Neural cell (in vitro differentiated cells): ENCODE results near the gene NOL11. TPM values are rescaled to one million over a fixed set of nuclear protein-coding genes. Genes with fewer than 3 reads are reported as not detected.

Experiments used
- H2AFZ ChIP-seq: fragments of 200-600, 300-800 bp; sonication (generic), shearing (Covaris generic); 2 replicates; pipeline ENCODE4 v1.6.0; 2014; ENCODE audit warnings: low read depth, mild to moderate bottlenecking, antibody characterized with exemption, low read length, moderate library complexity
- H3F3A ChIP-seq: fragments of 200-600 bp; shearing (Covaris generic); 2 replicates; pipeline ENCODE4 v1.6.1; 2016; ENCODE audit warnings: mild to moderate bottlenecking, moderate library complexity, mixed read lengths, antibody characterized with exemption, low read length; ENCODE audit not compliant: insufficient read depth, poor library complexity, severe bottlenecking
- H3K27ac ChIP-seq: fragments of 200-600, 300-800 bp; sonication (generic), shearing (Covaris generic); 2 replicates; pipeline ENCODE4 v1.5.1; 2014; ENCODE audit warnings: mild to moderate bottlenecking, low read length, moderate library complexity
- H3K27me3 ChIP-seq: fragments of 300-800, 200-600 bp; sonication (generic), shearing (Covaris generic); 2 replicates; pipeline ENCODE4 v1.6.0; 2014; ENCODE audit warnings: mild to moderate bottlenecking, low read depth, low read length, moderate library complexity; ENCODE audit not compliant: insufficient read depth
- H3K36me3 ChIP-seq: fragments of 300-800, 200-600 bp; sonication (generic), shearing (Covaris generic); 2 replicates; pipeline ENCODE4 v1.5.1; 2014; ENCODE audit warnings: mild to moderate bottlenecking, antibody characterized with exemption, low read length, moderate library complexity; ENCODE audit not compliant: insufficient read depth
- H3K4me2 ChIP-seq: fragments of 300-800, 200-600 bp; sonication (generic), shearing (Covaris generic); 2 replicates; pipeline ENCODE4 v1.6.0; 2014; ENCODE audit warnings: mild to moderate bottlenecking, low read length
- H3K4me3 ChIP-seq: fragments of 300-800, 200-600 bp; sonication (generic), shearing (Covaris generic); 2 replicates; pipeline ENCODE4 v1.5.1; 2014; ENCODE audit warnings: mild to moderate bottlenecking, low read length, moderate library complexity
- H3K79me2 ChIP-seq: fragments of 200-600 bp; shearing (Covaris generic); replicated peaks from 2 replicates; pipeline ENCODE4 v1.6.0; 2014; ENCODE audit warnings: mild to moderate bottlenecking, low read length, moderate library complexity; ENCODE audit not compliant: insufficient read depth
- H3K9ac ChIP-seq: fragments of 300-800, 200-600 bp; sonication (generic), shearing (Covaris generic); 2 replicates; pipeline ENCODE4 v1.6.1; 2016; ENCODE audit warnings: mild to moderate bottlenecking, low read length, mixed read lengths
- H3K9me2 ChIP-seq: fragments of 200-600 bp; shearing (Covaris generic); 2 replicates; pipeline ENCODE4 v1.6.1; 2016; ENCODE audit warnings: mild to moderate bottlenecking, low read length, mixed read lengths; ENCODE audit not compliant: insufficient read depth
- H3K9me3 ChIP-seq: fragments of 200-600, 300-800 bp; sonication (generic), shearing (Covaris generic); 2 replicates; pipeline ENCODE4 v1.6.1; 2016; ENCODE audit warnings: mild to moderate bottlenecking, mixed run types, low read length, moderate library complexity, mixed read lengths
- H4K20me1 ChIP-seq: fragments of 200-600 bp; shearing (Covaris generic); 2 replicates; pipeline ENCODE4 v1.6.1; 2016; ENCODE audit warnings: mild to moderate bottlenecking, mixed run types; ENCODE audit not compliant: insufficient read depth
- EP300 ChIP-seq: fragments of 450-650 bp; conservative IDR thresholded peaks from 2 replicates; pipeline ENCODE4 v1.6.1; 2014; ENCODE audit warnings: antibody characterized with exemption, mild to moderate bottlenecking, moderate library complexity; ENCODE audit not compliant: poor library complexity, severe bottlenecking
- EZH2 ChIP-seq: fragments of 200-600, 300-800 bp; shearing (Covaris generic), sonication (generic); IDR thresholded peaks from 2 replicates; pipeline ENCODE4 v1.6.1; 2014; ENCODE audit warnings: antibody characterized with exemption, low read length, borderline replicate concordance, mild to moderate bottlenecking; ENCODE audit not compliant: insufficient read depth, poor library complexity, severe bottlenecking
- MXI1 ChIP-seq: fragments of 450-650 bp; conservative IDR thresholded peaks from 2 replicates; pipeline ENCODE4 v1.6.1; 2014; ENCODE audit warnings: antibody characterized with exemption, mild to moderate bottlenecking; ENCODE audit not compliant: poor library complexity, severe bottlenecking
- POLR2AphosphoS5 ChIP-seq: IDR thresholded peaks from 2 replicates; pipeline ENCODE4 v1.6.1; 2012
- RAD21 ChIP-seq: fragments of 450-650 bp; conservative IDR thresholded peaks from 2 replicates; pipeline ENCODE4 v1.6.1; 2014; ENCODE audit warnings: antibody characterized with exemption, mild to moderate bottlenecking, moderate library complexity
- SMC3 ChIP-seq: fragments of 450-650 bp; conservative IDR thresholded peaks from 2 replicates; pipeline ENCODE4 v1.6.1; 2014; ENCODE audit warnings: antibody characterized with exemption, mild to moderate bottlenecking, moderate library complexity; ENCODE audit not compliant: poor library complexity
- TAF1 ChIP-seq: IDR thresholded peaks from 2 replicates; pipeline ENCODE4 v1.6.1; 2012; ENCODE audit warnings: low read depth
- polyA minus RNA-seq: library from RNA; depleted of rRNA, polyadenylated mRNA; stranded (reverse); fragments of >200 nt; gene quantifications from 2 replicates; pipeline ENCODE4 v1.2.3, GENCODE V29; 2014
- polyA plus RNA-seq: library from polyadenylated mRNA; depleted of rRNA; stranded (reverse); fragments of >200 nt; gene quantifications from 2 replicates; pipeline ENCODE4 v1.2.3, GENCODE V29; 2014
- TF ChIP-seq, protein P1 (sequence below): IDR thresholded peaks from 2 replicates; pipeline ENCODE4 v1.6.1; 2012; ENCODE audit warnings: borderline replicate concordance
- TF ChIP-seq, protein P2 (sequence below): fragments of 450-650 bp; IDR thresholded peaks from 2 replicates; pipeline ENCODE4 v1.5.1; 2014; ENCODE audit warnings: antibody characterized with exemption, mild to moderate bottlenecking, moderate library complexity; ENCODE audit not compliant: poor library complexity, severe bottlenecking

Gene NOL11
- polyA plus RNA-seq (52.0 and 59.7 TPM in 2 replicates), polyA minus RNA-seq (73.8 and 83.8 TPM in 2 replicates)

DNA sequence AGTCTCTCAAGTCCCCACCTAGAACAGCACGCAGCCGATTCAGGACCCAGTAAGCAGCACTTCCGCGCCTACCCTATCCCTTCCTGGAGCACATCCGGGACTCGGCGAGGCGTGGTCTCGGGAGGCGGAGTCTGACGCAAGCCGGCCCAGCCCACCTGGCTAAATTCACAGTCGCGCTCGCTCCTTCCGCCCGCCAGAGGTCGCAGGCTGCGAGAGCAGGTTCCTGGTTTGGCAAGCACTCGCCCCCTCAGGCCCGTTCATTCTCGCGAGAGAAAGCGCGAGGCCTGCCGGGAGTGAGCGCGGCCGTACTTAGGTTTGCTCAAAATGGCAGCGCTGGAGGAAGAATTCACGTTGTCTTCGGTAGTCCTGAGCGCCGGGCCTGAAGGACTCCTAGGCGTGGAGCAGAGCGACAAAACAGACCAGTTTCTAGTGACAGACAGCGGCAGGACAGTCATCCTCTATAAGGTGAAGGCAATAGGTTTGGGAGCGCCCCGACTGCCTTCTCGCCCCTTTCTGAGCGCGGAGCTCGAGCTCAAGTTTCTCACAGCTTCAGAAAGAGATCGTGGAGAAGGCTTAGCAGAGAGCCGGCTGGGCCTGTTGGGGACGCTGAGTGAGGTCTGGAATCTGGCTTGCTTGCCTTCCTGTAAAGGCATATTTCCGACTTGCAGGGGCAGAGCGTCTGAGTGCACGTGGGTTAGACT is at the start of gene NOL11:
Gene NOL11 (plus strand): TSS at position 313 of the 701 bp plus-strand sequence. CDS start 12 bp downstream, at position 325.
- no peaks in the 10 kb centered on the region for H3K27me3 ChIP-seq
- H3K79me2 ChIP-seq, result peaks cover 10% of the 10 kb centered on the region
- peak within 1 kb of the TSS; percentile 91 for H3K27ac ChIP-seq
- H3K9ac ChIP-seq, result peak within 1 kb of the TSS; percentile 88
- H3K4me3 ChIP-seq, result peak within 1 kb of the TSS; percentile 83
- H3K9me2 ChIP-seq, result no peaks in the 10 kb centered on the region
- peaks cover 3% of the 10 kb centered on the region for H3F3A ChIP-seq
- H3K36me3 ChIP-seq, result peaks cover 4% of the 10 kb centered on the region
- H2AFZ ChIP-seq, result peak within 1 kb of the TSS; percentile 62
- H3K4me2 ChIP-seq, result peak within 1 kb of the TSS; percentile 85
- no peaks in the 10 kb centered on the region for H4K20me1 ChIP-seq
- H3K9me3 ChIP-seq, result no peaks in the 10 kb centered on the region
- TF ChIP-seq EZH2 (no peak), SMC3 (peak; percentile 88), TAF1 (peak; percentile 92), RAD21 (peak; percentile 78), POLR2AphosphoS5 (peak; percentile 92), MXI1 (peak; percentile 98), EP300 (no peak)
- TF ChIP-seq, protein P1, sequence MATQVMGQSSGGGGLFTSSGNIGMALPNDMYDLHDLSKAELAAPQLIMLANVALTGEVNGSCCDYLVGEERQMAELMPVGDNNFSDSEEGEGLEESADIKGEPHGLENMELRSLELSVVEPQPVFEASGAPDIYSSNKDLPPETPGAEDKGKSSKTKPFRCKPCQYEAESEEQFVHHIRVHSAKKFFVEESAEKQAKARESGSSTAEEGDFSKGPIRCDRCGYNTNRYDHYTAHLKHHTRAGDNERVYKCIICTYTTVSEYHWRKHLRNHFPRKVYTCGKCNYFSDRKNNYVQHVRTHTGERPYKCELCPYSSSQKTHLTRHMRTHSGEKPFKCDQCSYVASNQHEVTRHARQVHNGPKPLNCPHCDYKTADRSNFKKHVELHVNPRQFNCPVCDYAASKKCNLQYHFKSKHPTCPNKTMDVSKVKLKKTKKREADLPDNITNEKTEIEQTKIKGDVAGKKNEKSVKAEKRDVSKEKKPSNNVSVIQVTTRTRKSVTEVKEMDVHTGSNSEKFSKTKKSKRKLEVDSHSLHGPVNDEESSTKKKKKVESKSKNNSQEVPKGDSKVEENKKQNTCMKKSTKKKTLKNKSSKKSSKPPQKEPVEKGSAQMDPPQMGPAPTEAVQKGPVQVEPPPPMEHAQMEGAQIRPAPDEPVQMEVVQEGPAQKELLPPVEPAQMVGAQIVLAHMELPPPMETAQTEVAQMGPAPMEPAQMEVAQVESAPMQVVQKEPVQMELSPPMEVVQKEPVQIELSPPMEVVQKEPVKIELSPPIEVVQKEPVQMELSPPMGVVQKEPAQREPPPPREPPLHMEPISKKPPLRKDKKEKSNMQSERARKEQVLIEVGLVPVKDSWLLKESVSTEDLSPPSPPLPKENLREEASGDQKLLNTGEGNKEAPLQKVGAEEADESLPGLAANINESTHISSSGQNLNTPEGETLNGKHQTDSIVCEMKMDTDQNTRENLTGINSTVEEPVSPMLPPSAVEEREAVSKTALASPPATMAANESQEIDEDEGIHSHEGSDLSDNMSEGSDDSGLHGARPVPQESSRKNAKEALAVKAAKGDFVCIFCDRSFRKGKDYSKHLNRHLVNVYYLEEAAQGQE, result peak; percentile 93
- TF ChIP-seq, protein P2, sequence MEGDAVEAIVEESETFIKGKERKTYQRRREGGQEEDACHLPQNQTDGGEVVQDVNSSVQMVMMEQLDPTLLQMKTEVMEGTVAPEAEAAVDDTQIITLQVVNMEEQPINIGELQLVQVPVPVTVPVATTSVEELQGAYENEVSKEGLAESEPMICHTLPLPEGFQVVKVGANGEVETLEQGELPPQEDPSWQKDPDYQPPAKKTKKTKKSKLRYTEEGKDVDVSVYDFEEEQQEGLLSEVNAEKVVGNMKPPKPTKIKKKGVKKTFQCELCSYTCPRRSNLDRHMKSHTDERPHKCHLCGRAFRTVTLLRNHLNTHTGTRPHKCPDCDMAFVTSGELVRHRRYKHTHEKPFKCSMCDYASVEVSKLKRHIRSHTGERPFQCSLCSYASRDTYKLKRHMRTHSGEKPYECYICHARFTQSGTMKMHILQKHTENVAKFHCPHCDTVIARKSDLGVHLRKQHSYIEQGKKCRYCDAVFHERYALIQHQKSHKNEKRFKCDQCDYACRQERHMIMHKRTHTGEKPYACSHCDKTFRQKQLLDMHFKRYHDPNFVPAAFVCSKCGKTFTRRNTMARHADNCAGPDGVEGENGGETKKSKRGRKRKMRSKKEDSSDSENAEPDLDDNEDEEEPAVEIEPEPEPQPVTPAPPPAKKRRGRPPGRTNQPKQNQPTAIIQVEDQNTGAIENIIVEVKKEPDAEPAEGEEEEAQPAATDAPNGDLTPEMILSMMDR, result peak; percentile 100

DNA sequence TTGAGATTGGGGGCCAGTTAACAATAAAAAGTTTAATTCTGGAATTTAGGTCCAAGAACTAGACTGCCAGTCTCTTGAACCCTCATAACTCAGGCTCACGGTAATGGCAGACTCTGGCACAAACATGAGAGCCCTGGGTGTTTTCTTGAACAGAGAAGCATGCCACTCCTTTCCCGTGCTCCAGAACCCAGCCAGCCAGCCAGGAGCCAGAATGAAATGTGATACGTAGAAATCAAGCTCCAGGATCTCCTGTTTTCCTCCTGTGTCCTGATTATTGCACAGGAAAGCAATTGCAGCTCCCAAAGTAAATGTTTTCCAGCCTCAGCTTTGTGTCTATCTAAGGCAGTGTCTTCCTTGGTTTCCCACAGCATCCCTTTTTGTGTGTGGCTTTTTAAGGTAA is 46.2 kb upstream of the NOL11 start:
- H3K36me3 ChIP-seq, result no peaks in the 10 kb centered on the region
- no peak overlapping the region for H3K27ac ChIP-seq
- no peaks in the 10 kb centered on the region for H3K9me2 ChIP-seq

More for the DNA sequence above, 46.2 kb upstream of the NOL11 start:
- H2AFZ ChIP-seq, result no peak overlapping the region
- no peaks in the 10 kb centered on the region for H3F3A ChIP-seq
- TF ChIP-seq EP300, result no peak
- no peak for TF ChIP-seq POLR2AphosphoS5
- no peak for TF ChIP-seq MXI1
- TF ChIP-seq, protein P2, result no peak
- no peak for TF ChIP-seq EZH2
- TF ChIP-seq, protein P1, result no peak
- TF ChIP-seq SMC3, result no peak
- TF ChIP-seq RAD21, result no peak
- TF ChIP-seq TAF1, result no peak
- H3K9ac ChIP-seq, result no peak overlapping the region
- no peaks in the 10 kb centered on the region for H3K9me3 ChIP-seq
- no peak overlapping the region for H3K4me3 ChIP-seq
- H3K4me2 ChIP-seq, result no peak overlapping the region
- H3K27me3 ChIP-seq, result no peaks in the 10 kb centered on the region
- no peaks in the 10 kb centered on the region for H4K20me1 ChIP-seq
- H3K79me2 ChIP-seq, result no peaks in the 10 kb centered on the region
